GM19043 (cell line): ENCODE data around the gene NKAIN2.

Source experiments
- ATAC-seq: cut with Tn5 transposase; IDR thresholded peaks from one replicate; pipeline ENCODE4 v1.9.1; 2021; ENCODE audit warnings: low read depth; ENCODE audit not compliant: unreplicated experiment

The NKAIN2 gene

GRCh38 chr6:124858564-124858963 is 1054.9 kb downstream of the NKAIN2 start:
- no peak for ATAC-seq

GRCh38 chr6:124859366-124859765 is 1055.7 kb downstream of the NKAIN2 start:
- ATAC-seq: no peak

GRCh38 chr6:124866040-124866439 is 1062.4 kb downstream of the NKAIN2 start:
- ATAC-seq: no peak

GRCh38 chr6:124867121-124867520 is 1063.5 kb downstream of the NKAIN2 start:
- no peak for ATAC-seq

- no peak for ATAC-seq
Observed at GRCh38 chr6:124868481-124868880, 1064.8 kb downstream of the NKAIN2 start.

- ATAC-seq: no peak
Observed at GRCh38 chr6:124869416-124869815, 1065.8 kb downstream of the NKAIN2 start.

- ATAC-seq: no peak
Observed at GRCh38 chr6:124870611-124871459, 1067.2 kb downstream of the NKAIN2 start.

DNA sequence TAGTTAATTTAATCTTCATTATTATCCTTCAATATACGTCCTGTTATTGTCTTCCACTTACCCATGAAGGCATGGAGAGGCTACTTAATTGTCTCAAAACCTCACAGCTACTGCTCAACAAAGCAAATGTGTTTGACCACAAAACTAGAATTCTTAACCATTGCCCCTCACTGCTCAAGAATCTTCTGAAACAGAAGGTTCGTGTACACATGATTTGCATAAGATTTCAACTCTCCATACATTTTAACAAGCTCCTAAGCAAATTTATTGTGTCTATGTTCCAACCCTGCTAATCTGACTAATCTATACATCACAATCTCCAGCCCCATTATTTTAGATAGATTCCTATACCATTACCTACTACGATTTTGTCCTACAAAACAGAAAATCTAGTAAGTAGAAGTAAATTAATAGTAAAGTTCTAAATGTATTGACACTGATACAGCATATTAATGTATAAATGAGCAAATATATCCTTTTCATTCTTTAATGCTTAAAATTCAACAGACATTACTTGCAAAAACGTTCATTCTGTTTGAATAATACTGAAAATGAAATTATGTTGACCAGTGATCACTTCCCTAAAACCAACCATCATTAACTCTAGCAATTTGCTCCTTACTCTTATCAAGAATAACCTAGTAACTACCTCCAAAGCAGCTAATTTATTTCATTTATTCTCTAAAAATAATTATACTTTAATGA is 1068.8 kb downstream of the NKAIN2 start:
- ATAC-seq: peak; percentile 88

DNA sequence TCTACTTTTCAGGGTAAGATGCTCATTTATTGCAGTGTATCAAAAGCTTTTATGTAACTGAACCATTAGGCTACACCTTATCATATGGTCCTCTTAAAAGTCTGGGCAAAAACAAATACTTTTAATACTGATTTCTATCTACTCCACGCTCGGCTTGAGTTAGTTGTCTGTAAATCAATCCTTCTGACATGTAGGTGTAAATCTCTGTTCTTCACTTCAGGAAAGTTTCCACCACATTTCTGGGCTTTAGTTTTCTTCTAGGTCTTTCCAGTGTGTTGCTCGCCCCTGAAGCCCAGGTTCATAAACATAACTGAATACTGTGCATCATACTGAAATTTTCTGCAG is 1069.4 kb downstream of the NKAIN2 start:
- ATAC-seq: peak; percentile 18
